Loucy (cell line): Measurements from ENCODE around the gene PAPSS2.

ENCODE experiments used
- EZH2phosphoT487 ChIP-seq: fragments of 200-600 bp; IDR thresholded peaks from 2 replicates; pipeline ENCODE4 v1.6.1; 2018; ENCODE audit warnings: antibody characterized with exemption, mild to moderate bottlenecking, moderate library complexity, borderline replicate concordance
- TF ChIP-seq, protein P1 (sequence below): fragments of 200-600 bp; sonication (generic); conservative IDR thresholded peaks from 2 replicates; pipeline ENCODE4 v1.5.1; 2014; ENCODE audit warnings: mild to moderate bottlenecking, antibody characterized with exemption, low read length

DNA sequence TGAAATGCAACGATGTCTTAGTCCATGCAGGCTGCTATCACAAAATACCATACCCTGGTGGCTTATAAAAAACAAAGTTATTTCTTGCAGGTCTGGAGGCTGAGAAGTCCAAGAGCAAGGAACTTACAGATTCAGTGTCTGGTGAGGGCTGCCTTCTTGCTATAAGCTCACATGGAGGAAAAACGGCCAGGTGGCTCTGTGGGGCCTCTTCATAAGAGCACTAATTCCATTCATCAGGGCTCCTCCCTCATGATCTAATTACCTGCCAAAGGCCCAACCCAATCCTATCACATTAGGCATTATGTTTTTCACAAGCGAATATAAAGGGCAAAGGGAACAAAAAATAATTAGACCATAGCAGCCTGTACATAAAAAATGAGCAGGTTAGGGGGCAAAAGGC lies 35.4 kb downstream of the PAPSS2 start:
- TF ChIP-seq, protein P1, sequence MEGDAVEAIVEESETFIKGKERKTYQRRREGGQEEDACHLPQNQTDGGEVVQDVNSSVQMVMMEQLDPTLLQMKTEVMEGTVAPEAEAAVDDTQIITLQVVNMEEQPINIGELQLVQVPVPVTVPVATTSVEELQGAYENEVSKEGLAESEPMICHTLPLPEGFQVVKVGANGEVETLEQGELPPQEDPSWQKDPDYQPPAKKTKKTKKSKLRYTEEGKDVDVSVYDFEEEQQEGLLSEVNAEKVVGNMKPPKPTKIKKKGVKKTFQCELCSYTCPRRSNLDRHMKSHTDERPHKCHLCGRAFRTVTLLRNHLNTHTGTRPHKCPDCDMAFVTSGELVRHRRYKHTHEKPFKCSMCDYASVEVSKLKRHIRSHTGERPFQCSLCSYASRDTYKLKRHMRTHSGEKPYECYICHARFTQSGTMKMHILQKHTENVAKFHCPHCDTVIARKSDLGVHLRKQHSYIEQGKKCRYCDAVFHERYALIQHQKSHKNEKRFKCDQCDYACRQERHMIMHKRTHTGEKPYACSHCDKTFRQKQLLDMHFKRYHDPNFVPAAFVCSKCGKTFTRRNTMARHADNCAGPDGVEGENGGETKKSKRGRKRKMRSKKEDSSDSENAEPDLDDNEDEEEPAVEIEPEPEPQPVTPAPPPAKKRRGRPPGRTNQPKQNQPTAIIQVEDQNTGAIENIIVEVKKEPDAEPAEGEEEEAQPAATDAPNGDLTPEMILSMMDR = no peak
- no peak for TF ChIP-seq EZH2phosphoT487
